GM12865 (cell line): ENCODE measurements around the gene HIVEP2.

ENCODE experiments used
- DNase-seq: peaks from one replicate; pipeline ENCODE4 v3.0.0; 2010; ENCODE audit warnings: low read depth
- H3K4me3 ChIP-seq: 2 replicates; pipeline ENCODE4 v1.5.1; 2011; ENCODE audit warnings: mild to moderate bottlenecking, low read depth, low read length, control low read depth
- TF ChIP-seq, protein P1 (sequence below): IDR thresholded peaks from 2 replicates; pipeline ENCODE4 v1.5.1; 2011; ENCODE audit warnings: low read length, control low read depth, low read depth, inconsistent platforms; ENCODE audit not compliant: insufficient read depth; ENCODE audit errors: missing control alignments

Gene HIVEP2

DNA sequence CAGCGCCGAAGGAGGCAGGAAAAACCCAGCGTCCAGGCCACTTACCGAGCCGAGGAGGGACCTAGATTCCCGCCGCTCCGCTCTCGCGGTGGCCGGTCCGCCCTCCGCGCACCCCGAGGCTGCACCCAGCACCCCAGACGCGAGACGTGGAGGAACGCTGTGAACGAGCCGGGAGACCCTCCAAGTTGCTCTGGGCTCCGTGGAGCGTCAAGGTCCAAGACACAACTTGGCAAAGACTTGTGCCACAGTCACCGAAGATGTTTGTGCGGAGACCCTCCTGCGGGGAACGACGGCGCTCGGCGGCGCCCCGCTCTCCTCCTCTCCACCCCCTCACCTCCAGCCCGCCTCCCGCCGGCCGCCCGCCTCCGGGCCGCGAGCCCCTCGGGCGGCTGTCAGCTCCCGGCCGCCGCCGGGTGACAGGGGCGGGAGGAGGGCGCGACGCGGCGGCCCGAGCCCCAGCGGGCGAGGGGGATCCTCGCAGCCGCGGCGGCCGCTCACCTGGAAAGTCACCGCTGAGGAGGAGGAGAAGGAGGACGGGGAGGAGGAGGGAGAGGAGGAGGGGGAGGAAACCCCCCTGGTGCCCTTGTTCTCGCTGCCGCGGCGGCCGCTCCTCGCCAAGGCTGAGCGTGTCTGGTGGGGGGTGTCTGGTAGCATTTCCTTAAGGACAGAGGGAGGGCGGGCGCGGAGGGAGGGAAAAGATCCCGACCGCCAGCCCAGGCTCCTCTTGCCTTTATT is 637 bp upstream of the HIVEP2 start:
- TF ChIP-seq, protein P1, sequence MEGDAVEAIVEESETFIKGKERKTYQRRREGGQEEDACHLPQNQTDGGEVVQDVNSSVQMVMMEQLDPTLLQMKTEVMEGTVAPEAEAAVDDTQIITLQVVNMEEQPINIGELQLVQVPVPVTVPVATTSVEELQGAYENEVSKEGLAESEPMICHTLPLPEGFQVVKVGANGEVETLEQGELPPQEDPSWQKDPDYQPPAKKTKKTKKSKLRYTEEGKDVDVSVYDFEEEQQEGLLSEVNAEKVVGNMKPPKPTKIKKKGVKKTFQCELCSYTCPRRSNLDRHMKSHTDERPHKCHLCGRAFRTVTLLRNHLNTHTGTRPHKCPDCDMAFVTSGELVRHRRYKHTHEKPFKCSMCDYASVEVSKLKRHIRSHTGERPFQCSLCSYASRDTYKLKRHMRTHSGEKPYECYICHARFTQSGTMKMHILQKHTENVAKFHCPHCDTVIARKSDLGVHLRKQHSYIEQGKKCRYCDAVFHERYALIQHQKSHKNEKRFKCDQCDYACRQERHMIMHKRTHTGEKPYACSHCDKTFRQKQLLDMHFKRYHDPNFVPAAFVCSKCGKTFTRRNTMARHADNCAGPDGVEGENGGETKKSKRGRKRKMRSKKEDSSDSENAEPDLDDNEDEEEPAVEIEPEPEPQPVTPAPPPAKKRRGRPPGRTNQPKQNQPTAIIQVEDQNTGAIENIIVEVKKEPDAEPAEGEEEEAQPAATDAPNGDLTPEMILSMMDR = no peak
- DNase-seq = peak; percentile 70
- H3K4me3 ChIP-seq = peak overlapping the region; percentile 97

DNA sequence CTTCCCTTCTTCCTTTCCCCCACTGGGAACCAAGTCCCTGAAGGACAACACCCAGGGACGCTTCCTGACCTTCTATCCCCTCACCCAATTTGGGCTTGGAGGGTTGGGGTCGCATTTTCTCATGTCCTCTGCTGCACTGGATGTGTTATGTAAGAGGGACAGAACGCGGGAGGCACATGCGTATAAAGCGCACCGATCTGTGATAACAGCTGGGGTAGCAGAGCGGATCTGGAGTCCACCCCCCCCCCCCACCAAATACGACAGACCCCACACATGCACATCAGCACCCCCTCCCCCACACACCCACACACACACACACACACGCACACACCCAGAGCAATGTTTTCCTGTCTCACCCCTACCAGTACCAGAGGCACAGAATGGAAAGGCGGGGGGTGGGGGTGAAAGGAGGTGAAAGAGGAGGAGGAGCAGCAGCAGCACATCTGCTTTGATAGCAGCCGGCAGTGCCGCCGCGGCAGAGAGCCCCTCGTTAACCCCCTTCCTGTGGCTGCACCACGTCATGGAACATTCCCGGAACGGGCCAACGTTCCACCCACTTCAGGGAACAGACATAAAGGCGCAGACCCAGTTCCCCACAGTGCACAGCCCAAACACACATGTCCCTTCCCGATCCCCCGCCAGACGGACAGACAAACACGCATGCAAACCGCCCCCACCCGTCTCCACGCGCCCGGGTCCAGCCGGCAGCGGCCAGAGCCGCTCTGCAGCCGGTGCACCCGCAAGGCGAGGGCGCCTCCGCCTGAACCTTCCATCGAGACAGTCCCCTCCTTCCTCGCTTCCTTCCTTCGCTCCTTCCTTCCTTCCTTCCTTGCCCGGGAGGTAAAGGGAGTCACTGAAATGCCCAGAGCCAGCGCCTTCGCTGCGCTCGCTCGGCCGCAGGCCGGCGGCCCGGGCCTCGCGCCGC is 590 bp downstream of the HIVEP2 start:
- DNase-seq = peak; percentile 87
- H3K4me3 ChIP-seq = peak overlapping the region; percentile 97
- TF ChIP-seq, protein P1 = no peak

DNA sequence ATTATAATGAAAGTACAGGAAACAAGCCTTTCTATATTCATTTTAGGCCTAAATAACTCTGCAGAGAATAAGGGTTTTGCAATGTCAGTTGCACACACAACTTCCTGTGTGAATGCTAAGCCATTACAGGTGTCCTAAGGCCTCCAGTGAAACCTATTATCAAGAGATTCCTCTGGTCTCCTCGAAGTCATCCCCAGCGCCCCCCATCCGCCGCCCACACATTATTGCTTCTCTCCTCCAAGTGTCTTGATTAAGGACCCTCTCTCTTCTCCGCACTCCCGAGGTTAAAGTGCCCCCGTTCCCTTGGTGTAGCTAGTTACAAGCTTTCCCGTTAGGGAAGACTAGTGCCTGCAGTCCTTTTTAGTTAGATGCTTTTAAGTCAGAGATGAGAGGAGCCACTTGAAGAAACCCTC is 1.3 kb downstream of the HIVEP2 start:
- peak; percentile 63 for DNase-seq
- peak overlapping the region; percentile 97 for H3K4me3 ChIP-seq
- TF ChIP-seq, protein P1 = no peak

DNA sequence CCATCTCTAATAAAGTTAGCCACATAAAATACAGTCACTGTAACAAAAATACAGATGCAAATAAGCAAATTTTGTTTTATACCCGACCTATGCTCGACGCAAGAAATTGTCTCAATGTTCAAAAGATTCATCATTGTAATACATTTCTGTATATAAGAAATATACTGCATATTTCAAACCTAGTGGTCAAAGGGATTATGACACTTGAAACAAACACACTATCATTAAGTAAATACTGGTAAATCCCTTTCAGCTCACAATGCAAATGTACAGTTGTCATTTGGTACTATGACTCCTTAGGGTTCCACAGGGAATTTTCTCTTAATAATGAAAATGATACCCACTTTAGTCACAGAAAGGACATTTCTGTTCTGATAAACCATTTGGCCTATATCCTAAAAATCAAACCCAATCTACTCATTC is 2.2 kb downstream of the HIVEP2 start:
- H3K4me3 ChIP-seq = peak overlapping the region; percentile 97
- peak; percentile 61 for DNase-seq
- TF ChIP-seq, protein P1 = peak; percentile 25

DNA sequence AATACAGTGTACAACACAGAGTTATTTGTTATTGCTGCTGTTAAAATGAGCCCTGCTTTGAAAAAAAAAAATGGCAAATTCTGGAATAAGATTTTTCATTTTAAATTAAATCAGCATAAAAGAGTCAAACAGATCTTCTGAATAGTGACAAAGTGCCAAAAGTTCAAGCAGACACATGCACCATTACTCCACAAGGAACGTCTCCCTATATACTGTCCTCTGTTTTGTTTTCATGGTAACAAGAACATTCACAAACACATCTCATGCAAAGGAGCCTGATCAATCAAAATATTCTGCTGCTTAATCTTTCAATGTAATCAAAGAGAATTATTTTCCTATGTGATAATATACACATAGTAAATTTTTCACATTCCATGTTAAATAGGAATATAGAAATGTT is 2.7 kb downstream of the HIVEP2 start:
- DNase-seq = no peak
- H3K4me3 ChIP-seq = peak overlapping the region; percentile 97
- TF ChIP-seq, protein P1 = no peak

DNA sequence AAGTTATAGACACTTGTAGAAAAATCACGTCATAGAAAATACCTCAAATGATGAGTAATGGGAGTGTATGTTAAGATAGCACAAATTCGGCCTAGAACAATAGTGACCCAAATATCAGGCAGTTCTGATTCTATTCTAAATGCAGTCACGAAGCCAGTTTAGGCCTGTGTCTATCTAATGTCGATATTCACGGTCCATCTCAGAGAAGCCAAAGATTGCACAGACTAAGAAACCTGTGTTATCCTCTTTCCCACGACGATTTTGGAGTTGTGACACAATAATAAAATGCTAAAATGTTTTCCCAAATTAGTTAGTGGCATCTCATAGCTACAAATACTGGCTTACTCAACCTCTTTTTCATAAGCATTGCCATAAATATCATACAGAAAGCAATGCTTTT is 4.0 kb downstream of the HIVEP2 start:
- no peak for DNase-seq
- TF ChIP-seq, protein P1 = no peak
- no peak overlapping the region for H3K4me3 ChIP-seq
